Measurements from ENCODE around the gene RPS16. TPM values are rescaled to one million over a fixed set of nuclear protein-coding genes. Genes with fewer than 3 reads are reported as not detected.
A peak's percentile ranks its signal among the peaks of the same experiment; 100 is the strongest.

The RPS16 gene
- total and polyA plus RNA-seq, 4 donors, result 109 to 1,094 (median 218) TPM

GRCh38 chr19:39436350-39436716 is 584 bp upstream of the RPS16 start:
- TF ChIP-seq, protein P1, sequence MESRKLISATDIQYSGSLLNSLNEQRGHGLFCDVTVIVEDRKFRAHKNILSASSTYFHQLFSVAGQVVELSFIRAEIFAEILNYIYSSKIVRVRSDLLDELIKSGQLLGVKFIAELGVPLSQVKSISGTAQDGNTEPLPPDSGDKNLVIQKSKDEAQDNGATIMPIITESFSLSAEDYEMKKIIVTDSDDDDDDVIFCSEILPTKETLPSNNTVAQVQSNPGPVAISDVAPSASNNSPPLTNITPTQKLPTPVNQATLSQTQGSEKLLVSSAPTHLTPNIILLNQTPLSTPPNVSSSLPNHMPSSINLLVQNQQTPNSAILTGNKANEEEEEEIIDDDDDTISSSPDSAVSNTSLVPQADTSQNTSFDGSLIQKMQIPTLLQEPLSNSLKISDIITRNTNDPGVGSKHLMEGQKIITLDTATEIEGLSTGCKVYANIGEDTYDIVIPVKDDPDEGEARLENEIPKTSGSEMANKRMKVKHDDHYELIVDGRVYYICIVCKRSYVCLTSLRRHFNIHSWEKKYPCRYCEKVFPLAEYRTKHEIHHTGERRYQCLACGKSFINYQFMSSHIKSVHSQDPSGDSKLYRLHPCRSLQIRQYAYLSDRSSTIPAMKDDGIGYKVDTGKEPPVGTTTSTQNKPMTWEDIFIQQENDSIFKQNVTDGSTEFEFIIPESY (IDR thresholded peaks at IDR 0.05), result no peak
- no peak for TF ChIP-seq MAX (IDR thresholded peaks at IDR 0.05)
- H3K27ac ChIP-seq (ENCODE audit: low read depth in 1 of 2, low read length in 2 of 2), result peak overlapping the region; percentile 79 to 81
- H3K36me3 ChIP-seq (ENCODE audit: control insufficient read depth in 4 of 4, insufficient read depth in 3 of 4, low read depth in 1 of 4, low read length in 3 of 4), result peaks cover 15 to 24% (median 17%) of the 10 kb centered on the region in 4 donors
- H3K9ac ChIP-seq (ENCODE audit: low read depth in 1 of 2, low read length in 2 of 2), result peak overlapping the region; percentile 86 to 91
- WGBS, result 9% methylated on average over 2 of the region's 2 CpGs
- peaks cover 4 to 32% (median 17%) of the 10 kb centered on the region in 4 donors for H3K4me1 ChIP-seq (ENCODE audit: control insufficient read depth in 4 of 4, insufficient read depth in 4 of 4, low read length in 3 of 4)
- no peaks in the 10 kb centered on the region for H3K9me3 ChIP-seq (ENCODE audit: control insufficient read depth in 4 of 4, low read length in 3 of 4)
- H3K4me3 ChIP-seq (ENCODE audit: low read depth in 1 of 3, low read length in 3 of 3), result peak overlapping the region; percentile 56 to 62 (median 58)
- H3K27me3 ChIP-seq (ENCODE audit: control insufficient read depth in 4 of 4, insufficient read depth in 4 of 4, low read length in 3 of 4), result no peaks in the 10 kb centered on the region
- no peak for DNase-seq (ENCODE audit: low spot score)

GRCh38 chr19:39434123-39435076 is 1.3 kb downstream of the RPS16 start:
- peaks cover 4 to 27% (median 17%) of the 10 kb centered on the region in 4 donors for H3K4me1 ChIP-seq (ENCODE audit: control insufficient read depth in 4 of 4, insufficient read depth in 4 of 4, low read length in 3 of 4)
- no peak for DNase-seq (ENCODE audit: low spot score)
- no peaks in the 10 kb centered on the region for H3K9me3 ChIP-seq (ENCODE audit: control insufficient read depth in 4 of 4, low read length in 3 of 4)
- H3K27ac ChIP-seq (ENCODE audit: low read depth in 1 of 2, low read length in 2 of 2), result peak overlapping the region in 1 of 2 donors; percentile 23
- peaks cover 15 to 24% (median 17%) of the 10 kb centered on the region in 4 donors for H3K36me3 ChIP-seq (ENCODE audit: control insufficient read depth in 4 of 4, insufficient read depth in 3 of 4, low read depth in 1 of 4, low read length in 3 of 4)
- H3K27me3 ChIP-seq (ENCODE audit: control insufficient read depth in 4 of 4, insufficient read depth in 4 of 4, low read length in 3 of 4), result no peaks in the 10 kb centered on the region
- H3K4me3 ChIP-seq (ENCODE audit: low read depth in 1 of 3, low read length in 3 of 3), result peak overlapping the region; percentile 77 to 90 (median 81)
- H3K9ac ChIP-seq (ENCODE audit: low read depth in 1 of 2, low read length in 2 of 2), result peak overlapping the region; percentile 46 to 79
- 60% methylated on average over 10 of the region's 10 CpGs for WGBS
- TF ChIP-seq YY1 (IDR thresholded peaks at IDR 0.05) (no peak), FOXA2 (IDR thresholded peaks at IDR 0.05) (no peak), HNF4A (conservative IDR thresholded peaks at IDR 0.05) (no peak), GABPA (IDR thresholded peaks at IDR 0.05 in 1 of 2, conservative IDR thresholded peaks at IDR 0.05 in 1 of 2) (no peak), RXRA (IDR thresholded peaks at IDR 0.05) (no peak), CTCF (IDR thresholded peaks at IDR 0.05; ENCODE audit: low read depth, low read length, missing input control) (no peak), ATF3 (IDR thresholded peaks at IDR 0.05) (no peak)
- TF ChIP-seq, protein P2, sequence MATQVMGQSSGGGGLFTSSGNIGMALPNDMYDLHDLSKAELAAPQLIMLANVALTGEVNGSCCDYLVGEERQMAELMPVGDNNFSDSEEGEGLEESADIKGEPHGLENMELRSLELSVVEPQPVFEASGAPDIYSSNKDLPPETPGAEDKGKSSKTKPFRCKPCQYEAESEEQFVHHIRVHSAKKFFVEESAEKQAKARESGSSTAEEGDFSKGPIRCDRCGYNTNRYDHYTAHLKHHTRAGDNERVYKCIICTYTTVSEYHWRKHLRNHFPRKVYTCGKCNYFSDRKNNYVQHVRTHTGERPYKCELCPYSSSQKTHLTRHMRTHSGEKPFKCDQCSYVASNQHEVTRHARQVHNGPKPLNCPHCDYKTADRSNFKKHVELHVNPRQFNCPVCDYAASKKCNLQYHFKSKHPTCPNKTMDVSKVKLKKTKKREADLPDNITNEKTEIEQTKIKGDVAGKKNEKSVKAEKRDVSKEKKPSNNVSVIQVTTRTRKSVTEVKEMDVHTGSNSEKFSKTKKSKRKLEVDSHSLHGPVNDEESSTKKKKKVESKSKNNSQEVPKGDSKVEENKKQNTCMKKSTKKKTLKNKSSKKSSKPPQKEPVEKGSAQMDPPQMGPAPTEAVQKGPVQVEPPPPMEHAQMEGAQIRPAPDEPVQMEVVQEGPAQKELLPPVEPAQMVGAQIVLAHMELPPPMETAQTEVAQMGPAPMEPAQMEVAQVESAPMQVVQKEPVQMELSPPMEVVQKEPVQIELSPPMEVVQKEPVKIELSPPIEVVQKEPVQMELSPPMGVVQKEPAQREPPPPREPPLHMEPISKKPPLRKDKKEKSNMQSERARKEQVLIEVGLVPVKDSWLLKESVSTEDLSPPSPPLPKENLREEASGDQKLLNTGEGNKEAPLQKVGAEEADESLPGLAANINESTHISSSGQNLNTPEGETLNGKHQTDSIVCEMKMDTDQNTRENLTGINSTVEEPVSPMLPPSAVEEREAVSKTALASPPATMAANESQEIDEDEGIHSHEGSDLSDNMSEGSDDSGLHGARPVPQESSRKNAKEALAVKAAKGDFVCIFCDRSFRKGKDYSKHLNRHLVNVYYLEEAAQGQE (IDR thresholded peaks at IDR 0.05), result no peak
- TF ChIP-seq, protein P1 (IDR thresholded peaks at IDR 0.05), result no peak

Data from liver (tissue), 9 donors.